Stimulated activated CD8-positive, alpha-beta memory T cell treated with anti-CD3 and anti-CD28 coated beads, Interleukin-7, amount 100 ng/mL, for 1 hour (primary cell): ENCODE results near the gene FADS6.

Source experiments
- DNase-seq, 2 donors: peaks; one replicate each; pipeline ENCODE4 v3.0.0-alpha.2; 2020; ENCODE audit warnings: low read depth in 2 of 2

Gene FADS6

GRCh38 chr17:74892974-74893911 lies at the start of gene FADS6:
Gene FADS6 (minus strand): TSS chr17:74893633. CDS start chr17:74893595, 38 bp downstream.
- no peak for DNase-seq

GRCh38 chr17:74941128-74941725 lies 47.8 kb upstream of the FADS6 start:
- no peak for DNase-seq

GRCh38 chr17:74939534-74939933 lies 46.1 kb upstream of the FADS6 start:
- DNase-seq = no peak

- DNase-seq = no peak
Measured at GRCh38 chr17:74938194-74938950, 44.9 kb upstream of the FADS6 start.

GRCh38 chr17:74937064-74938051 lies 43.9 kb upstream of the FADS6 start:
- no peak for DNase-seq

- no peak for DNase-seq
Measured at GRCh38 chr17:74936470-74936799, 43.0 kb upstream of the FADS6 start.

GRCh38 chr17:74935585-74936469 lies 42.4 kb upstream of the FADS6 start, which contains the start of gene OTOP3:
Gene OTOP3 (plus strand): TSS chr17:74935898. CDS start chr17:74935922, 24 bp downstream.
- DNase-seq = no peak

- no peak for DNase-seq
Measured at GRCh38 chr17:74935048-74935447, 41.6 kb upstream of the FADS6 start.

- DNase-seq = no peak
Measured at GRCh38 chr17:74930535-74931036, 37.2 kb upstream of the FADS6 start.

- no peak for DNase-seq
Measured at GRCh38 chr17:74928786-74929185, 35.4 kb upstream of the FADS6 start.

- DNase-seq = no peak
Measured at GRCh38 chr17:74925242-74925641, 31.8 kb upstream of the FADS6 start.

- DNase-seq = no peak
Measured at GRCh38 chr17:74924250-74924948, 31.0 kb upstream of the FADS6 start, which contains the start of gene OTOP2. Gene OTOP2 (plus strand): TSS chr17:74924273. CDS start chr17:74924633, 360 bp downstream.

GRCh38 chr17:74923538-74924249 lies 30.3 kb upstream of the FADS6 start:
- peak; percentile 25 to 55 for DNase-seq

GRCh38 chr17:74922694-74923537 lies 29.5 kb upstream of the FADS6 start, which contains the start of gene USH1G:
Gene USH1G (minus strand): TSS chr17:74923255. CDS start chr17:74923073, 182 bp downstream.
- no peak for DNase-seq

- DNase-seq = no peak
Measured at GRCh38 chr17:74922172-74922571, 28.7 kb upstream of the FADS6 start.

GRCh38 chr17:74921769-74922168 lies 28.3 kb upstream of the FADS6 start:
- DNase-seq = no peak

GRCh38 chr17:74921026-74921681 lies 27.7 kb upstream of the FADS6 start:
- no peak for DNase-seq
